GM12875 (cell line): ENCODE data around the gene DDX20.

Experiments used
- H3K4me3 ChIP-seq: one replicate; pipeline ENCODE4 v1.5.1; 2011; ENCODE audit warnings: low read depth, low read length, control low read depth
- TF ChIP-seq, protein P1 (sequence below): IDR thresholded peaks from 2 replicates; pipeline ENCODE4 v1.5.1; 2011; ENCODE audit warnings: low read depth, mild to moderate bottlenecking, control low read depth, inconsistent platforms, low read length, moderate library complexity, borderline replicate concordance; ENCODE audit not compliant: insufficient read depth

The DDX20 gene

DNA sequence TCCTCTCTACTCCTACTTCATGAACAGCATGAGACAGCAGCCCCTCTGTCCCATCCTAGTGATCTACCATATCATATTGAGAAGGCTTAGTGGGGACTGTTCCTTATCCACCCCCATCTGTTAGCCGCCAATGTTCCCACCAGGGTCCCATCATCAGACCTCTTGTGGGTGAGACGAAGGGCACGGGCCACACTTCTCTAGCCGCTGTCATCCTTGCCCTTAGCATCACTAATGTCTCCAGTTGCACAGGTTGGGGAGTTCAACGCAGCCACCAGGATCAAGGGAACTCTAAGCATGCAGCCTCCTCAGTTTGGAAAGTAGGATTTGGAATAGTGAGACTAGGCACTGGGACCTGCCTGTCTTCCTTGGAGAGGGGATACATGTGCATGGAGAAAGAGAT, 36.6 kb upstream of the DDX20 start:
- TF ChIP-seq, protein P1, sequence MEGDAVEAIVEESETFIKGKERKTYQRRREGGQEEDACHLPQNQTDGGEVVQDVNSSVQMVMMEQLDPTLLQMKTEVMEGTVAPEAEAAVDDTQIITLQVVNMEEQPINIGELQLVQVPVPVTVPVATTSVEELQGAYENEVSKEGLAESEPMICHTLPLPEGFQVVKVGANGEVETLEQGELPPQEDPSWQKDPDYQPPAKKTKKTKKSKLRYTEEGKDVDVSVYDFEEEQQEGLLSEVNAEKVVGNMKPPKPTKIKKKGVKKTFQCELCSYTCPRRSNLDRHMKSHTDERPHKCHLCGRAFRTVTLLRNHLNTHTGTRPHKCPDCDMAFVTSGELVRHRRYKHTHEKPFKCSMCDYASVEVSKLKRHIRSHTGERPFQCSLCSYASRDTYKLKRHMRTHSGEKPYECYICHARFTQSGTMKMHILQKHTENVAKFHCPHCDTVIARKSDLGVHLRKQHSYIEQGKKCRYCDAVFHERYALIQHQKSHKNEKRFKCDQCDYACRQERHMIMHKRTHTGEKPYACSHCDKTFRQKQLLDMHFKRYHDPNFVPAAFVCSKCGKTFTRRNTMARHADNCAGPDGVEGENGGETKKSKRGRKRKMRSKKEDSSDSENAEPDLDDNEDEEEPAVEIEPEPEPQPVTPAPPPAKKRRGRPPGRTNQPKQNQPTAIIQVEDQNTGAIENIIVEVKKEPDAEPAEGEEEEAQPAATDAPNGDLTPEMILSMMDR: no peak
- no peak overlapping the region for H3K4me3 ChIP-seq

DNA sequence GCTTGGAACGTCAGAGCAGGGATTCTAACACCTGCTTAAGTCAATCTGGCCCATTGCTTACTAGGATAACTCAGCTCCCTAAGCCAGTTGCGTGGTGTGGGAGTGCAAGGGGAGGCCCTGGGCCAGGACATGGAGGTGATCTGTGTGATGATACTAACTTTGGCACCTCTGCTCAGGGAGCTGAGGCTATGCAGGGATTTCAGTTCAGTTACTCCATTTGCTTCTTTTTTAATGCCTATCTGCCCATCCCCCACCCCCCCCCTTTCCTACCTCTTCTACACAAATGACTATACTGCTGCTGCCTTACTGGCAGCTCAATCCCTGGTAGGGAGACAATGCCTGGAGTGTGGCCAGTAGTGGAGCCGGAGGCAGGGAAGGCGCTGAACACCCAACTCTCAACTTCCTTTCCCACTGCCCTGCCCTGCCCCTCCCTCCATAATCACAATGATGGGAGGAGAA, 36.0 kb upstream of the DDX20 start:
- TF ChIP-seq, protein P1: no peak
- H3K4me3 ChIP-seq: no peak overlapping the region

DNA sequence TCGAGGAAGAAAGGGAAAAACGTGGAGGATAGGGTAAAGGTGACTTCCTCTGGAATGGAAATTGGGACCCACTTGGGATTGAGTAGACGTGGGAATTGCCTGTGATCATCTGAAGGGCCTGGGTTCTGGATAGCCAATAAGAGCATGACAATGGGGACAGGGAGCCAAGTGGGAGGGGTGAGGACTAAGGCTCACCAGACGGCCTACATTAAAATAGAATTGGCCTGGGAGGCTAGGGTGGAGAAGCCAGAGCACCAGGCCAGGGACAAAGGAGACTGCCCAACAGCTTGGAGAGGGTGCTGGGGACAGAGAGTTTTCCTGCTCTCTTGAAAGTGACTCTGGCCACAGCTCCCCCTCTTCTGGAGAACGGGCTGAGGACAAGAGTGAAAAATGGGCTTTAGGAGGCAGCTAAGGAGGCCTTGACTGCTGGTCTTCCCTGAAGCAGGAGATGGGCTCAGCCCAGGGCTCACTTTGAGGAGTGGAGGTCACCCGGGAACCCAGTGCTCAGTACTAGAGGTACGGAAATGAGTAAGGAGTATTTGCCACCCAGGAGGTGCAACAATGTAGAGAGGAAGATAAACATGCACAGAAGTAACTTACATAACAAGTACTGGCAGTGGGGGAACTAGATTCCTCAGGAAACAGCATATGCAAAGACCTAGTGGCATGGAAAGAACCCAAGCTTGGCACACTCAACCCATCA, 35.3 kb upstream of the DDX20 start:
- TF ChIP-seq, protein P1: no peak
- no peak overlapping the region for H3K4me3 ChIP-seq

DNA sequence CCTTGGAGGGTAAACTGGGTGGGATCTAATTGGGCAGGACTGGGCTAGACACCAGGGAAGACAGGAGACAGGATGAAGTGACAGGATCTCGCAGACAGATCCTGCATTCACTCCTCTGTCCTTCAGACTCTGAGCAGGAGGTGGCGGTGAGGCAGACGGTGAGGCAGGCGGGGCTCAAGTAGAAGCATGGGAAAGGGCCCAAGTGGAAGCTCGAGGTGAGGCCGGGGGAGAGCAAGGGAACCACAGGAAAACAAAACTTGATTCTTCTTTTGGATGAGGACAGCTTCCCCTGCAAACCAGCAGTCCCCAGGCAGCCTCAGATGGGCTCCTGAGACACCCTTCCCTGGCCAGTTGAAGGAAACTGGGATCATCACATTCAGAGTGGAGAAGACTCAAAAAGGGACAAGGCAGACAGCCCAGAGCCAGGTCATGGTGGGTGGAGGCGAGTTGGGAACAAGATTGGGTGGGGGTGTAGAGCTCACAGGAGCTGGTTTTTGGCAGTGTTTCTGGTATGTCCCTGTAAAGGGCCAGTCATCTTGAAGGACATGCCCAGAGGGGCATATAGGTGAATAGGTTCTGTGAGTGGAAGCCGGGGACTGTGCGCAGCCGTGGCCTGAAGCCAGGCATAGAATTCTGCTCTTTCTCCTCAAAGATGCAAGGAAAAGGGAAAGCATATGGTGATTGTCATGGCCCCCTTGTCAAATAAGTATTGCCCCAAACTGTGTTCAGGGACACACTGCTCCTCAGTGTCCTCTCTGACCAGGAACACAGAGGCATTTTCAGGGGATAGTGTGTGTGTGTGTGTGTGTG, 34.5 kb upstream of the DDX20 start:
- TF ChIP-seq, protein P1: no peak
- H3K4me3 ChIP-seq: no peak overlapping the region

DNA sequence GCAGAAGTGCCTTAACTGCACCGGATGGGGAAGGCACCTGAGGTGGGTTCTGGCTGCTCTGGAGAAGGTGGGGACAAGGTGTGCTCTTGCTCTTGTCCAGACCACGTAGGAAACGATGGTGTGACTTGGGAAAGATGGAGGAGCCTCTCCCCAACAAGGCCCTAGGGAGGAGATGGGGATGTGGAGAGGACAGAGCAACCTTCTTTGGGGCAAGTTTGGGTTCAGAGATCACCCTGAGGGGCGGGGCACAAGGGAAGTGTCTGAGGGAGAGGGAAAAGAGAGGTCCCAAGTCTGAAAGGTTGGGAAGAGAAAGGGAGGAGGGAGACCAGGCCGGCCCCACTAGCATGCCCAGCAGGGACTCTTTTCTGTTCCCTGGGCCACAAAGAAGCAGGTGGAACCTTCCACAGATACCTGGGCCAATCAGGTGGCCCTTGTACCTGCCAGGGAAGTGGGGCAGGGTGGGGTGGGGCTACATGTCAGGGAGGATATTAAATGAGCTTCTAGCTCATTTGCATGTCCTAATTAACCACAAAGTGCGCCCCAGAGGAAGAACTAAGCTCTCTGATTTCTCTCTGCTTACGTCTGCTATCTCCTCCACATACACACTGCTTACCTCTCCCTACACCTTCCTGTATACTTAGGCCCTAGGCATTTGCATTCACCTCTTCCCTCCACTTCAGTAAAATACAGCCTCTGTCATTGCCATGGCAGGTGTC, 32.5 kb upstream of the DDX20 start:
- TF ChIP-seq, protein P1: no peak

DNA sequence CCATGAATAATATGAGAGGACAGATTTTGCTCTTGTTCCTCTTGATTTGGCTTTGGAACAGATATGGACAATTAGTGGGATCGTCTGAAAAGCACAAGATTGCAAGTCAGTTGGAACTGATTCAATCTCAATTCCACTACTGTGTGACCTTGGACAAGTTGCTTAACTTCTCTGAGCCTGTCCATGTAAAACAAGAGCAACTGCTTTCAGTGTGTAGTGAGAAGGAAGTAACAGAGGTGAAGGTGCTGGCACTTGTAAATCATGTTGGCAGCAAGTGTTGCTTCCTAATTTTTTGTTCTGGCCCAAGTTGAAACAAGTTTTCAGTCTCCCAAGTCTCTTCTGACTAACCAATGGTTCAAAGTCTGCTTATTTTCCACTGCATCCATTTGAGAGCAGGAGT, 31.8 kb upstream of the DDX20 start:
- H3K4me3 ChIP-seq: no peak overlapping the region
- TF ChIP-seq, protein P1: no peak

More for the DNA sequence above, 32.5 kb upstream of the DDX20 start:
- no peak overlapping the region for H3K4me3 ChIP-seq
